M059J (cell line): ENCODE data around the gene TYW1B. TPM values are rescaled to one million over a fixed set of nuclear protein-coding genes. Genes with fewer than 3 reads are reported as not detected.
"Not testable (repeated sequence)": the region's sequence is repeated elsewhere in the genome, so short reads cannot be mapped to it uniquely, and the experiment has no call there.

Source experiments
- DNase-seq: peaks from one replicate; pipeline ENCODE4 v3.0.0-alpha.2; 2012; ENCODE audit warnings: low read depth
- total RNA-seq: library from RNA; depleted of rRNA; stranded (reverse); fragments of >200 nt; shearing (Covaris generic); gene quantifications from 2 replicates; pipeline ENCODE4 v1.2.3, GENCODE V29; 2014

Gene TYW1B
- total RNA-seq, 1 experiment from 2014 or later = 1.4 TPM

DNA sequence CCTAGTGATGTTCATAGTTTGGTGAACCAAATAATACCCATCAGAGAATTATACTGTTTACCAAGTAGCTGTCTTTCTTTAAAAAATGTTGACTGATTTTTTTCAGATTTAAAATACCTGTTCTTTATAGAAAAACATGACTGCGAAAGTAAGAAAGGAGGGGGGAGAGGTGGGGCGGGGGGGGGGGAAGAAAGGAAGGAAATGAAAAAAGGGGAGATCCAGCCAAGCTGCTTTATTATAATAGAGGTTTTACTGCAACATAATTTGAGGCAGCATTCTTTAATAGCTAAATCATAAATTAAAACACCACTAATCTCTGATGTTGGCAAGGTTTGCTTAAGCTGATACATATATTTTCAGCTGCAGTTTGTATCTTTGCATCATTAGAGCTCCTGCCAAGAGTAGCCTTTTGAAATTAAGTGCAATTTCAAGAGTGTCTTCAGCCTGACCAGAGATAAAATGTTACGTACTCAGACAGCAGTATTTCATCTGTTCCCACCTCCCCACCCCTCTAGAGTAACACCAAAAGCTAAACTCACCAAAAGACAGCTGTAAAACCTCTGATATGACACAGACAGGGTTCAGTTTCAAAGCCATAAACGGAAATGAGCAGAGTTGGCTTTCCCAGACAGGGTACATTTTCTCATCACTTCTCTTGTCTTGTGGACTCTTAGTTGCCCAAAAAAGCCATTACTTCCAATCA is 202.1 kb downstream of the TYW1B start:
- not testable (repeated sequence) for DNase-seq

DNA sequence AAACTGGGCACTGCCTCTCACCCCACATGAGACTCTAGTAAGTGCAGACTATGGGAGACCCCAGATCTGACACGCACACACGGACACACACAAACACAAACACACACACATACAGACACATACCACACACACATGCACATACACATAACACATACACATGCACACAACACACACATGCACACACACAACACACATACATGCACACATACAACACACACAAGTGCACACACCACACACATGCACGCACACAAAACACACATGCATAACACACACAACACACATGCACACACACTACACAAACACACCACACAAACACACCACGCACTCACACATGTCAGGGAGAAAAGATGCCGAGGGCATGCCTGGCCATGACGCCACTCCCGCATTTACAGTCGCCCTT is 205.5 kb downstream of the TYW1B start:
- DNase-seq = no peak

DNA sequence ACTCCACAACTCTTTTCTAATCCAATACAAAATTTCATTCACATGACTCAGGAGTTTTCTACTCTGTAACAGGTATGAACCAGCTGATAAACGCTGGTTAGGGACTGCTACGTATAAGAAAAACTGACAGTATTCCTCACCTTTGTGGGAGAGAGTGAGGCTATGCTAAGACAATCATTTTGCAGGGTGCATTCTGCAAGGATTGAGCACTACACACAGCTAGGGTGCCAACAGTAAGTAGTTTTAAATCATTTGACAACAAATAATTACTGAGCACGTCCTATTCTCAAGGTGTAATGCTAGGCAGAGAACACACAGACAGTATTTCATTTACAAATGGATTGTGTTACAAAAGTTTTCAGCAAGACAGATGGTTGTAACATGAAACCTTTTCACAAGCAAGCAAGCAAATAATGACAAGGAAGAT is 206.2 kb downstream of the TYW1B start:
- not testable (repeated sequence) for DNase-seq

GRCh38 chr7:72620923-72621322 is 207.1 kb downstream of the TYW1B start:
- not testable (repeated sequence) for DNase-seq

DNA sequence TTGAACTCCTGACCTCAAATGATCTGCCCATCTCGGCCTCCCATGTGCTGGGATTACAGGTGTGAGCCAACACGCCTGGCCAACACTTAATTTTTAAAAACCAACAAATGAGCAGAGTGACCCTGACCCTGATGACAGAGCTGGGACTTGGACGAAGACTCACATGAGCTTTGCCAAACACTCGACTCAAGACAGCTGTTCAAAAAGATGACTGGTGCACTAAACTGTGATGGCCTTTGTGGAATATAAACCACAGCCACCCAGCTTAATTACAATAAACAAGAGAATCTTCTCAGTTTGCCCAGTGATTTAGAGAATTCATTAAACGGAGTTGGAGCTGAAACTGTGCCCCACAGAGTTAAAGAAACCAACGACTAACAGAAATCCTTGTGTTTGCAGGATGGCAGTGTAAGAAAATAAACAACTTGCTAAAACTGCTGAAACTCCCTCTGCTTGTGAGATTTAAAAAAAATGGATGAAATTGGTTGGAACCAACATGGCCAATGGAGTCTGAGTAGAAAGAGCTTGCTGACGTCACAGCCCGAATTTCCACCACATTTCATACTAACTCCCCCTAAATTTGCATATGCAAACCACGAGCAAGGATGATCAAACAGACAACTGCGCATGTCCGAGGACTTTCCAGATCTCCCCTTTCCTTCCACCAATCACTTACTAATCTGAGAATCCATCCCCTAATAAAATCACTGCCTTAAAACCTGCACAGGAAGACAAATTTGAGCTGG is 209.4 kb downstream of the TYW1B start:
- DNase-seq = not testable (repeated sequence)

DNA sequence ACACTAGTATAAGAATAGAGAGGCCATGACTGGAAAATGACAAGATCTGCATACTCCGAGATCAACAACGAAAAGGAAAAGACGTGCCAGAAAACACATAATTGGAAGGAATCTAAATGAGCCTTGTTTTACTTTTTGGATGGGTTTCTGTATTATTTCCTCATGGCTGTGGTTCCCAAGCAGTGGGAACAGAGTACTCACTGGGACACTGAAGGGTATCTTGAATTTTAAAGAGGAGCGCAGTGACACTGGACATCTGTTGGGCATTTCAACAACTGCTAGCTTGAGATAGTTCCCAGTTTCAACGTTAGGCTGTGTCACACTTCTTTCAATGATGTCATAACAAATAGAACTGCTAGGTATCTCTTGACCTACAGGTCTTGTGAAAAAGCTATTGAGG is 218.2 kb downstream of the TYW1B start:
- DNase-seq = not testable (repeated sequence)

DNA sequence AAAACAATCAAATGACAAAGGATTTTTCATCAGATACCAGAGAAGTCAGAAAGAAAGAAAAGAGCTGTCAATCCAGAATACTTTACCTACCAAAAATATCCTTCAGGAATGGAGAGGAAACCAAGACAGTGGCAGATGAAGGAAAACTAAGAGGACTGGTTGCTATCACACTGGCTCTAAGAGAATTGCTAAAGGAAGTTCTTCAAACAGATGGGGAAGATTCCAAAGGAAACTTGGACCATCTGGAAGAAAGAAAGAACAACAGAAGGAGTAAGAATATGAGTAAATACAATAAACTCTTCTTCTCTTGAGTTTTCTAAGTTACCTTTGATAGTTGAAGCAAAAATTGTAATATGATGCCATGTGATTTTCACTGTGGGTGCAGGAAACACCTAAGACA is 220.0 kb downstream of the TYW1B start:
- not testable (repeated sequence) for DNase-seq

GRCh38 chr7:72605863-72606431 is 222.1 kb downstream of the TYW1B start:
- DNase-seq = not testable (repeated sequence)

GRCh38 chr7:72604771-72605611 is 223.0 kb downstream of the TYW1B start:
- DNase-seq = peak; percentile 10

DNA sequence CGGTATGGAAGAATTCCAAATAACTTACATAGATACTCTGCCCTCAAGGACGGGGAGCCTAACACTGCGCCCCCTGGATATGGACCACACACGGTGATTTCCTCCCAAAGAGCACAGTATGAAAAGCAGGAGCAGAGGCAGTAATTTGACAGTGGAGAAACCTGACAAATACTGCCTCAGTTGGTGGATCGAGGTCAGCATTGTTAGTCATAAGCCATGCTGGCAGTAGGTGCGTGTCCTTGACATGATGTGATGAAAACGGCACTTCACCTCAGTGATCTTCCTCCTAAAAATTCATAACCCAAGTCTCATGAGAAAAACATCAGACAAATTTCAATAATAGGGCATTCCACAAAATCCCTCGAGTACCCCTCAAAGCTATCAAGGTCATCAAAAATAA is 224.5 kb downstream of the TYW1B start:
- not testable (repeated sequence) for DNase-seq

GRCh38 chr7:72603073-72603472 is 224.9 kb downstream of the TYW1B start:
- no peak for DNase-seq

- DNase-seq = not testable (repeated sequence)
Observed at GRCh38 chr7:72601683-72602082, 226.3 kb downstream of the TYW1B start.

DNA sequence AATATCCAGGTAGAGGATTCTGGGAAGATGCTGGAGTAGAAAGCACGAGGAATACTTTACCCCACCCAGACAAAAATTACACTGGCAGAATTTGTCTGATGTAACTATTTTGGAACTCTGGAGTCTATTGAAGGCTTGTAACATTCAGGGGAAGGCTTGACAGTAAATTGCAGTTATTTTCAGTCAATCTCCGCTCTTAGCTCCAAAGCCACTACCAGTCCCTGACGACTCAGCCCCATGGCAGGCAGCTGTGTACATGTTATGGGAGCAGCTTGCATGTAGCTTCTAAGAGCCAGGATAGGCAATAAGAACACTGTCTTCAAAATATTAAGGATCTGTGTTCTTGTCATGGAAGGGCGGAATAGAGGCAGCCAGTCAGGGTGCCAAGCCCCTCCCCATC is 238.0 kb downstream of the TYW1B start:
- DNase-seq = not testable (repeated sequence)

DNA sequence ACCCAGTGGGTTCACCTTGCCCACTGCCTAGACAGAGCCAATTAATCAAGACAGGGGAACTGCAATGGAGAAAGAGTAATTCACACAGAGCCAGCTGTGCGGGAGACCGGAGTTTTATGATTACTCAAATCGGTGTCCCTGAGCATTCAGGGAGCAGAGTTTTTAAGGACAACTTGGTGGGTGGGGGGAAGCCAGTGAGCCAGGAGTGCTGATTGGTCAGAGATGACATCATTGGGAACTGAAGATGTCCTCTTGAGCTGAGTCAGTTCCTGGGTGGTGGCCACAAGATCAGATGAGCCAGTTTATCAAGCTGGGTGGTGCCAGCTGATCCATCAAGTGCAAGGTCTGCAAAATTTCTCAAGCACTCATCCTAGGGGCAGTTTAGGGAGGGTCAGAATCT is 240.7 kb downstream of the TYW1B start:
- not testable (repeated sequence) for DNase-seq

- DNase-seq = not testable (repeated sequence)
Observed at GRCh38 chr7:72584576-72584975, 243.4 kb downstream of the TYW1B start.

GRCh38 chr7:72583620-72584361 is 244.2 kb downstream of the TYW1B start:
- not testable (repeated sequence) for DNase-seq

DNA sequence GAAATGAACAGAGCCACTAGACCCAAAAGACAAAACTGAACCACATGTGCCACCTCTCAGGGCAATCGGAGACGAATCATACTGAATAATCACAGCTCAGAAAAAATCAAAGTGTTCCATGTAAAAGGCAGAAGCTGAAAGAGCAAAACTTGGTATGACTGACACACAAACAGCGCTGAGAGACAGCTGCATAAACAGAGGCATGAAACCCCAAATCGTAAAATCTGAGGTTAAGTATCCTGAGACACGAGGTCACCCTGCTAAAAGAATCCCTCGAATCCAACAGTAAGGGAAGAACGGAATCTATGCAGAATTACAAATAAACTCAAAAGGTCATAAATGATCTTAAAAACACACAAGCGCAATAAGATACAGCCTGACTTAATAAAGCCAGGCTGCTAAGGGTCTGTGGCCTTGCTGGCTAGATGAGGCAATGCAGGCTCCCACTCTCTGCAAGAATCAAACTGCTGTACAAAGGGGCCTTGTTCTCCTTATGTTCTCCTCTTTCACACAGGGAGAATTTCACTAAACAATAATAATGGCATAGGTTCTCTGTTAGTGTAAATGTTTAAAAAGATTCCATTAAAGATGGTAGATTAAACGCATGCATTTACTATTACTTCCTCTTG is 247.7 kb downstream of the TYW1B start:
- not testable (repeated sequence) for DNase-seq

- no peak for DNase-seq
Observed at GRCh38 chr7:72577107-72577506, 250.9 kb downstream of the TYW1B start.

DNA sequence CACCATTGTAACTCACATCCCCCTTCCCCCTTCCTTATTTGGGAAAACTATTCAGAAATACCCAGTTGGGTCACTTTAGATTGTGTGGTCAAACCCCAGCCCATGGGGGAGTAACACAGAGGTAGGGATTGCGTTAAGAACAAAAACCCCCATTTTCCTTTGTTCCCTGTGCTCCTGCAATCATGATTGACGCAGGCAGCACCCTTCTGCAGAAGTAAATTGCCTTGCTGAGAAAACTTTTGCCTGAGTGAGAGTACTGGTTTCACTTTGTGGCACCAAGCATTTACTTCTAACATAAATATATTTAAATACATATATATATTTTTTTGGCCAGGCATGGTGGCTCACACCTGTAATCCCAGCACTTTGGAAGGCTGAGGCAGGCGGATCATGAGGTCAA is 266.0 kb downstream of the TYW1B start:
- not testable (repeated sequence) for DNase-seq

DNA sequence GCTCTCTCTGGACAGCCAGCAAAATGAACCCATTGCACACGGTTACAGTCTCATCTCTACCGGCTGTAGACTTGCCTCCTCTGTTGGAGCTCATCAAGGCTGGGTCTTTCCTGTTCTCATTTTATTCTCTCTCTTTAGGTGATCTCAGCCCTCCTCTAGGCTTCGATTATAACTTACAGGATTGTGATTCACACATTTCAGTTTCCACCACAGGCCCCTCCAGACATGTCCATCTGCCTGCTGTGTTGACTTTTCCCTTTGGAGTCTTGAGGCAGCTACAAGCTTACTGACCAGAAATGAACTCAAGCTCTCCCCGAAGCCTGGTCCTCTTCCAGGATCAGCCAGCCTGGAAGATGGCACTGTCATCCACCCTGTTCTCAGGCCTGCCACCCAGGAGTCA is 268.5 kb downstream of the TYW1B start:
- DNase-seq = not testable (repeated sequence)

DNA sequence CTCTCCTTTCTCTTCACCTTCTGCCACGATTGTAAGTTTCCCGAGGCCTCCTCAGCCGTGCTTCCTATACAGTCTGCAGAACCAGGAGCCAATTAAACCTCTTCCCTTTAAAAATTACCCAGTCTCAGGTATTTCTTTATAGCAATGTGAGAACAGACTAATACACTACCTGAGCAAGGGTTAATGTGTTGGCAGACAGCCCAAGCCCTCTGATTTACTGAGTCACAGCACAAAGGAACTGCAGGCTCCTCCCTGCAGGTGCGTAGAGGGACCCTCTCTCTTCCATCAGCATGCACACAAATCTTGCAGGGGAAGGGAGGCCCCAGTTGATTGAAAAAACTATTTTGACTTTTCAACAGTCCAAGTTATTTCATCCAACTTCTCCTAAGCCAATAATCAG is 271.3 kb downstream of the TYW1B start:
- DNase-seq = not testable (repeated sequence)
